GM19099 (cell line): ENCODE measurements around the gene CLCN1.

Experiments used
- POLR2A ChIP-seq: IDR thresholded peaks from 3 replicates; pipeline ENCODE4 v1.6.1; 2011; ENCODE audit warnings: low read depth; ENCODE audit not compliant: insufficient read length; ENCODE audit errors: extremely low read depth

Gene CLCN1

GRCh38 chr7:143346018-143346417, 30.1 kb downstream of the CLCN1 start:
- TF ChIP-seq POLR2A: no peak

GRCh38 chr7:143347950-143348349, 32.0 kb downstream of the CLCN1 start:
- TF ChIP-seq POLR2A: no peak

GRCh38 chr7:143351060-143351459, 35.1 kb downstream of the CLCN1 start:
- TF ChIP-seq POLR2A: no peak

GRCh38 chr7:143351574-143351973, 35.7 kb downstream of the CLCN1 start:
- TF ChIP-seq POLR2A: no peak

GRCh38 chr7:143352531-143353002, 36.7 kb downstream of the CLCN1 start:
- TF ChIP-seq POLR2A: no peak

GRCh38 chr7:143354376-143354775, 38.5 kb downstream of the CLCN1 start:
- no peak for TF ChIP-seq POLR2A

GRCh38 chr7:143354965-143355364, 39.1 kb downstream of the CLCN1 start:
- TF ChIP-seq POLR2A: no peak

GRCh38 chr7:143355450-143356385, 39.8 kb downstream of the CLCN1 start:
- TF ChIP-seq POLR2A: no peak

GRCh38 chr7:143356414-143357050, 40.6 kb downstream of the CLCN1 start:
- TF ChIP-seq POLR2A: no peak

- no peak for TF ChIP-seq POLR2A
Measured at GRCh38 chr7:143358626-143359025, 42.7 kb downstream of the CLCN1 start.

GRCh38 chr7:143359771-143360353, 44.0 kb downstream of the CLCN1 start:
- no peak for TF ChIP-seq POLR2A

GRCh38 chr7:143360788-143361551, 45.1 kb downstream of the CLCN1 start:
- TF ChIP-seq POLR2A: no peak

- no peak for TF ChIP-seq POLR2A
Measured at GRCh38 chr7:143361552-143362130, 45.7 kb downstream of the CLCN1 start.
